ENCODE data around the gene SEMA4C.

Gene SEMA4C

GRCh38 chr2:96881349-96882195 is 11.7 kb upstream of the SEMA4C start:
- DNase-seq (ENCODE audit: low read depth), result no peak

- no peak for DNase-seq (ENCODE audit: low read depth)
These were observed 11.0 kb upstream of the SEMA4C start for GRCh38 chr2:96880891-96881273.

GRCh38 chr2:96879545-96880040 is 9.7 kb upstream of the SEMA4C start:
- no peak for DNase-seq (ENCODE audit: low read depth)

GRCh38 chr2:96878796-96879544 is 9.1 kb upstream of the SEMA4C start:
- DNase-seq (ENCODE audit: low read depth), result no peak

GRCh38 chr2:96878171-96878570 is 8.3 kb upstream of the SEMA4C start:
- no peak for DNase-seq (ENCODE audit: low read depth)

- DNase-seq (ENCODE audit: low read depth), result no peak
These were observed 7.8 kb upstream of the SEMA4C start for GRCh38 chr2:96877631-96878092.

- no peak for DNase-seq (ENCODE audit: low read depth)
These were observed 7.2 kb upstream of the SEMA4C start for GRCh38 chr2:96877042-96877451.

- DNase-seq (ENCODE audit: low read depth), result peak; percentile 44
These were observed 6.6 kb upstream of the SEMA4C start for GRCh38 chr2:96876269-96877041.

- DNase-seq (ENCODE audit: low read depth), result no peak
These were observed 5.8 kb upstream of the SEMA4C start for GRCh38 chr2:96875498-96876268.

- no peak for DNase-seq (ENCODE audit: low read depth)
These were observed 4.4 kb upstream of the SEMA4C start for GRCh38 chr2:96874198-96874831.

- no peak for DNase-seq (ENCODE audit: low read depth)
These were observed 3.8 kb upstream of the SEMA4C start for GRCh38 chr2:96873651-96874096.

- peak; percentile 66 for DNase-seq (ENCODE audit: low read depth)
These were observed 2.9 kb upstream of the SEMA4C start for GRCh38 chr2:96872591-96873349.

GRCh38 chr2:96870626-96871255 is 861 bp upstream of the SEMA4C start:
- no peak for DNase-seq (ENCODE audit: low read depth)

- DNase-seq (ENCODE audit: low read depth), result peak; percentile 89
These were observed 529 bp downstream of the SEMA4C start for GRCh38 chr2:96869281-96869821.

GRCh38 chr2:96868555-96869280 is 1.2 kb downstream of the SEMA4C start:
- DNase-seq (ENCODE audit: low read depth), result peak; percentile 90

- DNase-seq (ENCODE audit: low read depth), result peak; percentile 47
These were observed 1.9 kb downstream of the SEMA4C start for GRCh38 chr2:96867756-96868554.

GRCh38 chr2:96866986-96867755 is 2.7 kb downstream of the SEMA4C start:
- no peak for DNase-seq (ENCODE audit: low read depth)

All from iris pigment epithelial cell (primary cell).